SK-N-SH (cell line): Measurements from ENCODE around the gene CDH13. TPM values are rescaled to one million over a fixed set of nuclear protein-coding genes. Genes with fewer than 3 reads are reported as not detected.

Experiments used
- CTCF ChIA-PET: fragments of 300-600, 350-600 bp; formaldehyde crosslinking; extraction: SDS; loops from one replicate; lab custom pipeline; 2021; lab: Yijun Ruan, JAX
- POLR2A ChIA-PET: fragments of 350-600 bp; sonication (Branson Sonifier 250); formaldehyde crosslinking; extraction: SDS; loops from one replicate; lab custom pipeline; 2020; ENCODE audit warnings: antibody characterized with exemption, inconsistent platforms; lab: Yijun Ruan, JAX
- DNase-seq: peaks from one replicate; pipeline ENCODE4 v3.0.0; 2012
- H2AFZ ChIP-seq: fragments of 200-600 bp; sonication (generic); 2 replicates; pipeline ENCODE4 v1.8.1; 2016; ENCODE audit warnings: antibody characterized with exemption, mild to moderate bottlenecking, low read depth
- H3F3A ChIP-seq: fragments of 200-600 bp; sonication (generic); replicated peaks from 2 replicates; pipeline ENCODE3; 2016; ENCODE audit warnings: antibody characterized with exemption, mild to moderate bottlenecking; ENCODE audit not compliant: insufficient read depth
- H3K27ac ChIP-seq, 2 experiments: fragments of 200-500 bp in 1 of 2; fragments of 200-600 bp in 1 of 2; sonication (Bioruptor generic) in 1 of 2; sonication (generic), shearing (Covaris generic) in 1 of 2; 2 replicates each; pipeline versions ENCODE4 v1.5.1 to v1.6.1; 2014 to 2016; ENCODE audit warnings: low read depth in 2 of 2, inconsistent platforms in 1 of 2, low read length in 1 of 2, mild to moderate bottlenecking in 1 of 2, mixed read lengths in 1 of 2
- H3K27me3 ChIP-seq: fragments of 200-600 bp; sonication (generic), shearing (Covaris generic); 2 replicates; pipeline ENCODE4 v1.6.1; 2016; ENCODE audit warnings: mixed run types; ENCODE audit not compliant: insufficient read depth
- H3K36me3 ChIP-seq, 2 experiments: fragments of 200-500 bp in 1 of 2; fragments of 200-600 bp in 1 of 2; sonication (Bioruptor generic) in 1 of 2; sonication (generic) in 1 of 2; replicated peaks in 1 of 2; 2 replicates each; pipeline versions ENCODE3 to v1.5.1; 2014 to 2016; ENCODE audit warnings: low read length in 1 of 2, mild to moderate bottlenecking in 1 of 2; ENCODE audit not compliant: insufficient read depth in 2 of 2, control insufficient read depth in 1 of 2
- H3K4me1 ChIP-seq, 2 experiments: fragments of 200-500 bp in 1 of 2; fragments of 200-600 bp in 1 of 2; sonication (Bioruptor generic) in 1 of 2; sonication (generic), shearing (Covaris generic) in 1 of 2; 2 replicates each; pipeline versions ENCODE4 v1.5.1 to v1.6.1; 2014 to 2016; ENCODE audit warnings: low read depth in 1 of 2, low read length in 1 of 2, mixed run types in 1 of 2; ENCODE audit not compliant: insufficient read depth in 2 of 2, control insufficient read depth in 1 of 2
- H3K4me2 ChIP-seq: fragments of 200-600 bp; sonication (generic), shearing (Covaris generic); 2 replicates; pipeline ENCODE4 v1.6.1; 2017; ENCODE audit warnings: mixed run types
- H3K4me3 ChIP-seq, 2 experiments: fragments of 200-500 bp in 1 of 2; fragments of 200-600 bp in 1 of 2; sonication (Bioruptor generic) in 1 of 2; sonication (generic), shearing (Covaris generic) in 1 of 2; 2 replicates each; pipeline versions ENCODE4 v1.5.1 to v1.8.1; 2014 to 2016; ENCODE audit warnings: low read depth in 2 of 2, inconsistent platforms in 1 of 2, low read length in 1 of 2, mild to moderate bottlenecking in 1 of 2, mixed read lengths in 1 of 2, moderate library complexity in 1 of 2
- H3K79me2 ChIP-seq: fragments of 200-600 bp; sonication (generic); 2 replicates; pipeline ENCODE4 v1.8.1; 2017; ENCODE audit warnings: mild to moderate bottlenecking; ENCODE audit not compliant: insufficient read depth
- H3K9ac ChIP-seq: fragments of 200-600 bp; sonication (generic); 2 replicates; pipeline ENCODE4 v1.6.1; 2017; ENCODE audit warnings: mixed run types
- H3K9me2 ChIP-seq: fragments of 200-600 bp; sonication (generic); 2 replicates; pipeline ENCODE4 v1.6.1; 2017; ENCODE audit warnings: mixed run types
- H3K9me3 ChIP-seq: fragments of 200-600 bp; sonication (generic); 2 replicates; pipeline ENCODE4 v1.6.1; 2017; ENCODE audit warnings: mixed run types, mild to moderate bottlenecking, moderate library complexity
- H4K20me1 ChIP-seq: fragments of 200-600 bp; sonication (generic); 2 replicates; pipeline ENCODE4 v1.6.1; 2017; ENCODE audit warnings: mild to moderate bottlenecking, mixed run types; ENCODE audit not compliant: insufficient read depth
- CTCF ChIP-seq: fragments of 200-600 bp; sonication (generic); IDR thresholded peaks from 2 replicates; pipeline ENCODE4 v1.6.1; 2017; ENCODE audit warnings: antibody characterized with exemption, mild to moderate bottlenecking, moderate library complexity
- ELF1 ChIP-seq: IDR thresholded peaks from 2 replicates; pipeline ENCODE4 v1.4.0; 2012
- EP300 ChIP-seq, 2 experiments: IDR thresholded peaks; 2 replicates each; pipeline versions ENCODE4 v1.4.0 to v1.6.1; 2012; ENCODE audit warnings: borderline replicate concordance in 1 of 2, low read depth in 1 of 2, low read length in 1 of 2
- EZH2phosphoT487 ChIP-seq: fragments of 200-600 bp; sonication (generic); IDR thresholded peaks from 2 replicates; pipeline ENCODE4 v1.6.1; 2017; ENCODE audit warnings: low read depth, mixed run types, mild to moderate bottlenecking, antibody characterized with exemption, moderate library complexity, borderline replicate concordance
- FOSL2 ChIP-seq: IDR thresholded peaks from 2 replicates; pipeline ENCODE4 v1.4.0; 2012; ENCODE audit warnings: low read depth, mild to moderate bottlenecking, moderate library complexity, borderline replicate concordance
- FOXJ3 ChIP-seq: sonication (generic); formaldehyde crosslinking; IDR thresholded peaks from 2 replicates; pipeline ENCODE4 v1.5.1; 2020; ENCODE audit warnings: mild to moderate bottlenecking, missing genetic modification reagents
- IRF3 ChIP-seq: fragments of 150-350 bp; IDR thresholded peaks from 2 replicates; pipeline ENCODE4 v1.6.1; 2016; ENCODE audit warnings: mild to moderate bottlenecking, low read depth, low read length
- JUND ChIP-seq: IDR thresholded peaks from 2 replicates; pipeline ENCODE4 v1.4.0; 2012
- MAX ChIP-seq: IDR thresholded peaks from 2 replicates; pipeline ENCODE4 v1.4.0; 2012; ENCODE audit warnings: low read depth
- MXI1 ChIP-seq: IDR thresholded peaks from 2 replicates; pipeline ENCODE4 v1.6.1; 2012; ENCODE audit warnings: mild to moderate bottlenecking, low read depth, low read length, improper control_type of control experiment
- NFIC ChIP-seq: IDR thresholded peaks from 2 replicates; pipeline ENCODE4 v1.4.0; 2012; ENCODE audit warnings: borderline replicate concordance
- NRF1 ChIP-seq: IDR thresholded peaks from 2 replicates; pipeline ENCODE4 v1.6.1; 2012; ENCODE audit warnings: low read depth, mild to moderate bottlenecking, low read length
- RAD21 ChIP-seq: IDR thresholded peaks from 2 replicates; pipeline ENCODE4 v1.6.1; 2012; ENCODE audit warnings: mild to moderate bottlenecking, low read length
- RCOR1 ChIP-seq: fragments of 150-350 bp; IDR thresholded peaks from 2 replicates; pipeline ENCODE4 v1.6.1; 2017; ENCODE audit warnings: antibody characterized with exemption, low read length
- SIN3A ChIP-seq: IDR thresholded peaks from 2 replicates; pipeline ENCODE4 v1.6.1; 2012; ENCODE audit warnings: low read depth, mild to moderate bottlenecking, low read length, moderate library complexity, borderline replicate concordance
- SMC3 ChIP-seq: IDR thresholded peaks from 2 replicates; pipeline ENCODE4 v1.6.1; 2012; ENCODE audit warnings: low read depth, low read length, improper control_type of control experiment
- YY1 ChIP-seq: IDR thresholded peaks from 2 replicates; pipeline ENCODE4 v1.4.0; 2012; ENCODE audit warnings: low read depth, mild to moderate bottlenecking
- ZBTB33 ChIP-seq: IDR thresholded peaks from 2 replicates; pipeline ENCODE4 v1.4.0; 2012; ENCODE audit warnings: low read depth, borderline replicate concordance
- WGBS: methylation state at CpG from one replicate; pipeline ENCODE4 v1.1.6; 2017; ENCODE audit warnings: low lambda C conversion rate; 5-methylcytosine and 5-hydroxymethylcytosine counted together
- polyA plus RNA-seq, 3 experiments: library from polyadenylated mRNA; depleted of rRNA; stranded (reverse); fragments of >200 nt; gene quantifications; 2 replicates each; pipeline ENCODE4 v1.2.3, GENCODE V29; 2012

The CDH13 gene
- polyA plus RNA-seq, 1 of the 3 experiments (the other 2 are of a cell fraction) = 93.0 TPM

- H3F3A ChIP-seq = no peaks in the 10 kb centered on the region
- H3K27me3 ChIP-seq = no peaks in the 10 kb centered on the region
- WGBS = 37% methylated on average over 8 of the region's 8 CpGs
- H3K36me3 ChIP-seq = no peaks in the 10 kb centered on the region
- no peaks in the 10 kb centered on the region for H3K9me2 ChIP-seq
- H2AFZ ChIP-seq = no peak overlapping the region
- no peaks in the 10 kb centered on the region for H3K9me3 ChIP-seq
- H3K4me1 ChIP-seq = no peaks in the 10 kb centered on the region
- H4K20me1 ChIP-seq = no peaks in the 10 kb centered on the region
- POLR2A ChIA-PET = no interaction called here
- H3K79me2 ChIP-seq = no peaks in the 10 kb centered on the region
- TF ChIP-seq YY1 (no peak), MAX (no peak), EP300 (IDR thresholded peaks at IDR 0.05; ENCODE audit: borderline replicate concordance in 1 of 2, low read depth in 1 of 2, low read length in 1 of 2) (no peak), JUND (no peak)
- CTCF ChIA-PET = no interaction called here
- no peak overlapping the region for H3K27ac ChIP-seq
- no peak overlapping the region for H3K4me3 ChIP-seq
- DNase-seq = no peak
- H3K4me2 ChIP-seq = no peak overlapping the region
- no peak overlapping the region for H3K9ac ChIP-seq
Observed at GRCh38 chr16:83233153-83233552, 606.4 kb downstream of the CDH13 start.

GRCh38 chr16:83238949-83239691, 612.4 kb downstream of the CDH13 start:
- 31% methylated on average over 6 of the region's 6 CpGs for WGBS
- Histone ChIP-seq H3K9me2 (no peaks in the 10 kb centered on the region), H3K27me3 (no peaks in the 10 kb centered on the region), H3K4me2 (no peak overlapping the region), H3K79me2 (no peaks in the 10 kb centered on the region), H3K36me3 (no peaks in the 10 kb centered on the region), H3K9me3 (no peaks in the 10 kb centered on the region), H3K27ac (no peak overlapping the region), H3K4me3 (no peak overlapping the region), H3K9ac (no peak overlapping the region), H3F3A (no peaks in the 10 kb centered on the region), H3K4me1 (no peaks in the 10 kb centered on the region), H2AFZ (no peak overlapping the region), H4K20me1 (no peaks in the 10 kb centered on the region)
- ChIA-PET CTCF (no interaction called here), POLR2A (no interaction called here)
- DNase-seq = no peak
- TF ChIP-seq SIN3A (no peak), JUND (no peak), EP300 (IDR thresholded peaks at IDR 0.05; ENCODE audit: borderline replicate concordance in 1 of 2, low read depth in 1 of 2, low read length in 1 of 2) (no peak), MXI1 (no peak), NFIC (no peak), SMC3 (no peak), ELF1 (no peak), RAD21 (no peak), ZBTB33 (no peak), IRF3 (no peak), FOSL2 (no peak), EZH2phosphoT487 (no peak), RCOR1 (no peak), NRF1 (no peak), FOXJ3 (CRISPR knock-in tag) (no peak), CTCF (no peak)
